Activated T-cell treated with anti-CD3 and anti-CD28 coated beads, Interleukin-2, amount 50 U/mL, for 72 hours (primary cell): ENCODE measurements around the gene ACTA2. TPM values are rescaled to one million over a fixed set of nuclear protein-coding genes. Genes with fewer than 3 reads are reported as not detected.

Source experiments
- ATAC-seq, 2 donors: fragments of 150-1000 bp; cut with Tn5 transposase; replicated peaks in 1 of 2; 2 replicates each; pipeline ENCODE4 v1.10.0; 2021; ENCODE audit warnings: moderate library complexity in 2 of 2, mild to moderate bottlenecking in 1 of 2
- DNase-seq, 2 donors: peaks; one replicate each; pipeline ENCODE4 v3.0.0; 2021 to 2022; ENCODE audit warnings: mixed read lengths in 1 of 2
- H3K27ac Mint-ChIP-seq: one replicate; pipeline ENCODE4 v1.8.0; 2022; ENCODE audit warnings: mild to moderate bottlenecking, moderate library complexity, mixed read lengths
- H3K27me3 Mint-ChIP-seq: one replicate; pipeline ENCODE4 v1.8.0; 2022; ENCODE audit warnings: low read depth, mixed read lengths
- H3K36me3 Mint-ChIP-seq, 2 donors: one replicate each; pipeline ENCODE4 v1.8.0; 2022; ENCODE audit warnings: mixed read lengths in 2 of 2, mild to moderate bottlenecking in 1 of 2; ENCODE audit not compliant: insufficient read depth in 2 of 2
- H3K4me1 Mint-ChIP-seq: one replicate; pipeline ENCODE4 v1.8.0; 2022; ENCODE audit warnings: low read depth, mixed read lengths
- H3K4me3 Mint-ChIP-seq, 2 donors: one replicate each; pipeline ENCODE4 v1.8.0; 2022; ENCODE audit warnings: mild to moderate bottlenecking in 2 of 2, mixed read lengths in 2 of 2, moderate library complexity in 2 of 2
- H3K9me3 Mint-ChIP-seq, 2 donors: one replicate each; pipeline ENCODE4 v1.8.0; 2022; ENCODE audit warnings: mixed read lengths in 2 of 2
- total RNA-seq, 2 donors: library from RNA; stranded (reverse); gene quantifications; one replicate each; pipeline ENCODE4 v1.2.3, GENCODE V29; 2022

The ACTA2 gene
- total RNA-seq: 10 to 100 TPM; 60.7 to 76.9 TPM

DNA sequence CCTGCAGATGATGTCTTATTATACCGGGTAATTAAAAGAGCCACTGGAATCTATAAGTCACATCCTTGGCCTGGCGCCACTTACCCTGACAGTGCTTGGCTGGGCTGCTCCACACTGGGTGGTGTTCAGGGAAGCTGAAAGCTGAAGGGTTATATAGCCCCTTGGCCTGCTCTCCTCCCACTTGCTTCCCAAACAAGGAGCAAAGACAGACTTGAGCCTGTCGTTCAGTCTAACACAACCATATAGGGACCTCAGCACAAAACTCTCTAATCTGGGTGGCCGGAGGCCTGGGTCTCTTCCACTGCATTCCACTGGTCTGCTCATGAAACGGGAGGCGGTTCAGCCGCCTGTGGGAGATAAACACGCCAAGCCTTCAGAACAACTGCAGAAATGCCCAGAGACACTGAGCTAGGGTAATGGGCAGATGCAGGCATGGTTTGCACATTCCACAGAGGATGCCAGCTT, at the start of gene ACTA2:
Gene ACTA2, minus strand, starts transcription at position 127 of the 465 bp plus-strand sequence. CDS start 3,843 bp downstream, outside the sequence.
- Mint-ChIP-seq H3K36me3 (no peaks in the 10 kb centered on the region), H3K4me1 (peaks cover 4% of the 10 kb centered on the region), H3K27me3 (no peaks in the 10 kb centered on the region), H3K4me3 (no peak within 1 kb of the TSS), H3K9me3 (no peaks in the 10 kb centered on the region), H3K27ac (no peak within 1 kb of the TSS)
- ATAC-seq: no peak
- no peak for DNase-seq

DNA sequence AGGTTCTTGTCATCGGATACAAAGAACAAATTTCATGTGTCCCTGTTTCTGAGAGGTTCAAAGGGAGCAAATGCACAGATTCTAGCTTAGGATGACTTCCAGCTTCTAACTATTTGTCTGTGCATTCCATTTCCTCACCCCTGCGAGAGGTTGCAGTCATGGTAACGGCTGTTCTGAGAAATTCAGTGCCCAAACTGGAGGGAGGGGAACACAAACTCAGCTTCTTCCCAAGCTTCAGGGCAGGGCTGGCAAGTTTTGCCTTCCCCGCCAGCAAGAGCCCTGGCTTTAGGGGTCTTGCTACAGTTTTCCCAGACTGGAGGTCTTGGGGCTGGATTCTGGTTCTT, 49.1 kb upstream of the ACTA2 start:
- H3K36me3 Mint-ChIP-seq: peaks cover 10 to 30% of the 10 kb centered on the region in 2 donors
- no peaks in the 10 kb centered on the region for H3K27me3 Mint-ChIP-seq
- H3K27ac Mint-ChIP-seq: peak overlapping the region; percentile 97
- DNase-seq (no peak), ATAC-seq (peak; percentile 27 to 28)
- no peaks in the 10 kb centered on the region for H3K9me3 Mint-ChIP-seq
- peaks cover 68% of the 10 kb centered on the region for H3K4me1 Mint-ChIP-seq
- H3K4me3 Mint-ChIP-seq: peak overlapping the region; percentile 68 to 92

DNA sequence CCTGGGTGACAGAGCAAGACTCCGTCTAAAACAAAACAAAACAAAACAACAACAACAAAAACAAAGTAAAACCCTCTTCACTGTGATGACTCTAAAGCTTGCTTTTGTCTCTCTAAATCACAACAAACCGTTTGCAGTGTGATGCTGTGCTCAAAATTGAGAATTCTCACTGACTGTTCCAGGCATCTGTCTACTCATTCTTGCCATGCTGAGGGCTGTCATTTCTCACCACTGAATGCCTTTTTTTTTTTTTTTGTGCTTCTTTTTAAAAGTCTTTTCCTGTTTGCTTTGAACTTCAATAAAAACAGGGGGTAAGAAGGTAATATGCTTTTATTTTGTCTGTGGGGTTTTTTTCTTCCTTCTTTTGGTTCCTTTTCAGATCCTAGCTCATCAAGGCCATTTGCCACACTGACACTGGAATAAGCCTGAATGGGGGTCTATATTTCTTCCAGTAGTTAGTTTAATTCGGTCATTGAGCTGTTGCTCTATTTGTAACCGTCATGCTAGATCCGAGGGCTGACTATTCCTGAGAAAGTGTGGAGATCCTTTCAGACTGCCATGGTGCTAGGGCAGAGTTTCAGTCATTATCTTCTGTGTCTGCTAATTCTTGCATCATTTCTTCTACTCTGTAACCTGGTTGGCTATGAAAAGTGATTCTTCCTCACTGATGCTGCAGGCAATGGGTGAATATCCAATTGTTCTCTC, 48.6 kb upstream of the ACTA2 start:
- Mint-ChIP-seq H3K9me3 (no peaks in the 10 kb centered on the region), H3K4me3 (peak overlapping the region; percentile 68 to 92), H3K27me3 (no peaks in the 10 kb centered on the region), H3K36me3 (peaks cover 10 to 28% of the 10 kb centered on the region in 2 donors), H3K4me1 (peaks cover 73% of the 10 kb centered on the region), H3K27ac (peak overlapping the region; percentile 97)
- peak; percentile 52 to 53 for DNase-seq
- peak; percentile 82 to 84 for ATAC-seq

DNA sequence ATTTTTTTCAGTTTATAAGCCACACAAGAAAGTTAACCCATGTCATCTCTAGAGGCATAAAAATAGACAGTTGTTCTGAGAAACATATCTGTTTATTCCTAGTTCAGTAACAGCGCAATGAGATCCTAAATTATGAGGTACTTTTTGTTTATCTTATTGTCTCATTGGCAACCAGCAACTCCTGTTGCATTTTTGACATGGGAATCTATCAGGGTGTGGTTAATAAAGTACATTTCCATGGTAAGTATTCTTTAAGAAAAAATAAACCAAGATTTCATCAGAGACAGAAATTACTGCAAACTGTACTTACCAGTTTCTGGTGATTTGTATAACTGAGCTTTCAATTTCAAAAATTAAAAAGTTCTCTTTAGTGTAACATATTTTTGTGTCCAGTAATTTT, 47.1 kb upstream of the ACTA2 start:
- Mint-ChIP-seq H3K4me3 (peak overlapping the region; percentile 68 to 92), H3K27ac (peak overlapping the region; percentile 97), H3K27me3 (no peaks in the 10 kb centered on the region), H3K36me3 (peaks cover 11 to 29% of the 10 kb centered on the region in 2 donors), H3K9me3 (no peaks in the 10 kb centered on the region), H3K4me1 (peaks cover 86% of the 10 kb centered on the region)
- ATAC-seq (no peak), DNase-seq (no peak)

DNA sequence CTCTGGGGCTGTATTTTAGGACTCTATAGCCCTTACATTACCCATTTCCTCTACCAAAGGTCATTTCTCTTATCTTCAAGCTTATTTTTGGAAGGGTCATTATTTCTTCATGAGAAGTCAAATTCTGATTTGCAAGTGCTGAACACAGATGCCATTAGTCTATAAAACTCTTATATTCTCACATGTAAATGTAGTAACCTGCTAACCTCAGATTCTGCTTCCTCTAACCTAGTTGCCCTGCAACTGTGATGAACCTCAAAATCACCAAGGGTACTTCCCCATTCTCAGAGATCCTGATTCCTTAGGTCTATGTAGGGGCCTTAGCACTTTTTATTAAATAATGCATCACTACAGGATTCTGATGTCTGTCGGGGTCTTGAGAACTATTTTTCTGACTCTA, 44.4 kb upstream of the ACTA2 start:
- Mint-ChIP-seq H3K27ac (peak overlapping the region; percentile 55), H3K27me3 (no peaks in the 10 kb centered on the region), H3K4me3 (peak overlapping the region; percentile 35 to 64), H3K36me3 (peaks cover 14 to 25% of the 10 kb centered on the region in 2 donors), H3K4me1 (peaks cover 72% of the 10 kb centered on the region), H3K9me3 (no peaks in the 10 kb centered on the region)
- DNase-seq (no peak), ATAC-seq (no peak)

DNA sequence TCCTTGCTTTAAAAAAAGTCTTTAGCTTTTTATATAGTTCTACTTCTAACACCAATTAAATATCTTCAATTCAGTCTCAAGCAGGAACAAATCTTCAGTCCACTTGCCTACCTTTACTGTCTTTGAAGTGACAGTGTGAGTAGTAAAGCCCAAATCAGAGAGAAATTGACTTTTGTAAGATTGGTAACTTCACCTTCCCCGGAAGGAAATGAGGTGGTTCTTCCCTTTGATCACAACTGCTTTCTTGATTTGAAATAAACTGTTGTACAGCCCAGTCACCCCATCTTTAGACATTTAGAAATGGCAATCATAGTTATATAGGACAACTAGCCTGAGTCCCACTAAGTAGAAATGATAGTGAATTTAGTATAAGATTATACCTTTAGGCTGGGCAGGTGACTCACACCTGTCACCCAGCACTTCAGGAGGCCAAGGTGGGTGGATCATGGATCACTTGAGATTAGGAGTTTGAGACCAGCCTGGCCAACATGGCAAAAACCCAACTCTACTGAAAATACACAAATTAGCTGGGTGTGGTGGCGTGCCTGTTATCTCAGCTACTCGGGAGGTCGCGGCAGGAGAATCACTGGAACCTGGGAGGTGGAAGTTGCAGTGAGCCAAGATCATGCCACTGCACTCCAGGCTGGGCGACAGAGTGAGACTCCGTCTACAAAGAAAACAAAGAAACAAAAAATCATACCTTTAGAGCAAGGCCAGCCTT, 42.7 kb upstream of the ACTA2 start:
- ATAC-seq (no peak), DNase-seq (no peak)
- H3K27me3 Mint-ChIP-seq: no peaks in the 10 kb centered on the region
- peak overlapping the region; percentile 98 for H3K27ac Mint-ChIP-seq
- H3K36me3 Mint-ChIP-seq: peaks cover 22 to 29% of the 10 kb centered on the region in 2 donors
- peaks cover 59% of the 10 kb centered on the region for H3K4me1 Mint-ChIP-seq
- peak overlapping the region; percentile 73 to 93 for H3K4me3 Mint-ChIP-seq
- no peaks in the 10 kb centered on the region for H3K9me3 Mint-ChIP-seq

DNA sequence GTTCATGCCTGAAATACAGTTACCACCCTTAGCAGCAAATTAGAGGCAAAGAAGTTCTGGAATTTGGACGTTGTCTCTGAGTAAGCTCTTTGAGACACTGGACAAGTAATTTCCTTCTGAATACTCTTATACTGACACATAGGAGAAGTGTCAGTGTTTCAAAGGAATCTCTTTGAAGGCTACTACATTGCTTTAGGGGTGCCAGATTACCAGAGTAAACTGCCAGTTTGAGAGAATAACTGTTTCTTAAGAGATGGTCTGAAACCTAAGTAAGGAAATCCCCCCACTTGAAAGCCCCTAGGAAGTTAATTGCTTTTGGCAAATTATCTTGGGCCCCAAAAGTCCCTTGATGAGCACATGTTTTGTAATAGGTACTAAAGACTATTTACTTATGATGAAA, 41.4 kb upstream of the ACTA2 start:
- Mint-ChIP-seq H3K27me3 (no peaks in the 10 kb centered on the region), H3K27ac (peak overlapping the region; percentile 94), H3K4me1 (peaks cover 59% of the 10 kb centered on the region), H3K36me3 (peaks cover 21 to 27% of the 10 kb centered on the region in 2 donors), H3K9me3 (no peaks in the 10 kb centered on the region), H3K4me3 (peak overlapping the region; percentile 73 to 90)
- ATAC-seq (no peak), DNase-seq (no peak)

DNA sequence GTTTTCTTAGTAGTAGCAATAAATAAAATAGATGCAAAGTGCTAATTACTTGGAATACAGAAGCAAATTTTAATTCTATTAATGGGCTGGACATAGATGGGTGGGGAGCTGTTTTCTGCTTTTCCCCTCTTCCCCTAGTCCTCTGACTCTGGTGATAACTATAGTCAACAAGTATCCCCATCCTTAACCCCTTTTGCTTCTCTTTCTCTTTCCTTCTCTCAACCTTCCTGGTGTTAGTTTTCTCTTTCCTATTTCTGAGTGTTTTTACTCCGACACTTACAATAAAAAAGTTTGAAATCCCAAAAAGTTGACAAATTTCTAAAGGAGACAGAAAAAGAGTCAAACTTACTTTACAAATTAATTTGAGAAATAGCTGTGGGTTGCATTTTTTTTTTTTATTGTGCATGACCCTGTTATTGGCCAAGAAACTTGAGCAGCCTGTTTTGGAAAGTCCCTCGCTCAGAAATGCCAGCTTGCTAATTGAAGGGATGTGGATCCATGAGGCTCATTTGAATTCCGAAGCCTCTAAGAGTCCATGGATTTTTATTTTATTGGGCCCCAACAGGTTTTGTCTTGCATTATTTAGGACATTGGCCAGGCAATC, 40.5 kb upstream of the ACTA2 start:
- Mint-ChIP-seq H3K36me3 (peaks cover 20 to 23% of the 10 kb centered on the region in 2 donors), H3K27ac (peak overlapping the region; percentile 100), H3K9me3 (no peaks in the 10 kb centered on the region), H3K4me3 (peak overlapping the region; percentile 82 to 100), H3K27me3 (no peaks in the 10 kb centered on the region), H3K4me1 (peaks cover 60% of the 10 kb centered on the region)
- DNase-seq (no peak), ATAC-seq (no peak)

DNA sequence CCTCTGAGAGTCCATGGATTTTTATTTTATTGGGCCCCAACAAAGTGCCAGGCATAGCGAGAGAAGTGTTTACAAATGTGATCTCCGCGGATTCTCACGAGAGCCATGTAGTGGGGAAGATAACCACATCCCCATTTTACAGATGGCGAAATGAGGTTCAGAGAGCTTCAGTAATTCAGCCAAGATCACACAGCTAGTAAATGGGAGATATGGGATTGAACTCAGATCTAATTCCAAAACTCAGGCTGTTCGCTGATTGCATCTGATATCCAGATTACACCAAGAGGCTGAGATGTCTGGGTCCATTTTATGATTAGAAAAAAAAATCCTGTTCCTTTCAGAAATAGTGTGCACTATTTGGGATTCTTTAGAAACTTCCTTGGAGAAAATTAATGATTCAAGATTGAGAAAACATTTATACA, 39.3 kb upstream of the ACTA2 start:
- no peaks in the 10 kb centered on the region for H3K27me3 Mint-ChIP-seq
- H3K27ac Mint-ChIP-seq: peak overlapping the region; percentile 96
- H3K36me3 Mint-ChIP-seq: peaks cover 23 to 27% of the 10 kb centered on the region in 2 donors
- H3K4me1 Mint-ChIP-seq: peaks cover 65% of the 10 kb centered on the region
- no peak for DNase-seq
- peak overlapping the region; percentile 89 to 92 for H3K4me3 Mint-ChIP-seq
- peak in 1 of 2 donors; percentile 1 for ATAC-seq
- no peaks in the 10 kb centered on the region for H3K9me3 Mint-ChIP-seq

DNA sequence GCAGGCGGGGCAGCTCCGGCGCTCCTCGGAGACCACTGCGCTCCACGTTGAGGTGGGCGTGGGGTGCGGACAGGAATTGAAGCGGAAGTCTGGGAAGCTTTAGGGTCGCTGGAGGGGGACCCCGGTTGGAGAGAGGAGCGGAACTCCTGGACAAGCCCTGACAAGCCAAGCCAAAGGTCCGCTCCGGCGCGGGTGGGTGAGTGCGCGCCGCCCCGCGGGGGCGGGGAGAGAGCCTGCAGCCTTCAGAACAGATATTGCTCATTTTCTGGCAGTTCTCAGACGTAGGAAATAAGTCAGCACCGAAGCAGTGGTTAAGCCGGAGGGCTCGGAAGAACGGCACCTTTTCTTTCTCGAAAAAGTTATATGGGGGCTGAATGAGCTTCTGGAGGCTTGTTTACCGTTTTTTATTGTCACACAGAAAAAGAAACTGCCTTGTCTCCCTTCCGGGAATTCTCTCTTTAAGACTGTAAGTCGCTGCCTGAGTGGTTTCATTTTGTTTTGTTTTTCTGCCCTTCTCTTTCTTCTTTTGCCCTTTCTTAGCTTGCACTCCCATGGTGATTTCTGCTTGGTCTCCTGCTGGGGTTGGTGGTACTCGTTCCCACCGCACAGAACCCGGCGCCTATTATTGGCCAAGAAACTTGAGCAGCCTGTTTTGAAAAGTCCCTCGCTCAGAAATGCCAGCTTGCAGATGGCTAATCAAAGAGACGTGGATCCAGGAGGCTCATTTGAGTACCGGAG, 38.8 kb upstream of the ACTA2 start:
- Mint-ChIP-seq H3K4me1 (peaks cover 64% of the 10 kb centered on the region), H3K36me3 (peaks cover 26 to 31% of the 10 kb centered on the region in 2 donors), H3K9me3 (peaks cover 2 to 3% of the 10 kb centered on the region in 2 donors), H3K27ac (peak overlapping the region; percentile 96), H3K4me3 (peak overlapping the region; percentile 89 to 92), H3K27me3 (no peaks in the 10 kb centered on the region)
- ATAC-seq (peak; percentile 73 to 75), DNase-seq (peak; percentile 85 to 89)

DNA sequence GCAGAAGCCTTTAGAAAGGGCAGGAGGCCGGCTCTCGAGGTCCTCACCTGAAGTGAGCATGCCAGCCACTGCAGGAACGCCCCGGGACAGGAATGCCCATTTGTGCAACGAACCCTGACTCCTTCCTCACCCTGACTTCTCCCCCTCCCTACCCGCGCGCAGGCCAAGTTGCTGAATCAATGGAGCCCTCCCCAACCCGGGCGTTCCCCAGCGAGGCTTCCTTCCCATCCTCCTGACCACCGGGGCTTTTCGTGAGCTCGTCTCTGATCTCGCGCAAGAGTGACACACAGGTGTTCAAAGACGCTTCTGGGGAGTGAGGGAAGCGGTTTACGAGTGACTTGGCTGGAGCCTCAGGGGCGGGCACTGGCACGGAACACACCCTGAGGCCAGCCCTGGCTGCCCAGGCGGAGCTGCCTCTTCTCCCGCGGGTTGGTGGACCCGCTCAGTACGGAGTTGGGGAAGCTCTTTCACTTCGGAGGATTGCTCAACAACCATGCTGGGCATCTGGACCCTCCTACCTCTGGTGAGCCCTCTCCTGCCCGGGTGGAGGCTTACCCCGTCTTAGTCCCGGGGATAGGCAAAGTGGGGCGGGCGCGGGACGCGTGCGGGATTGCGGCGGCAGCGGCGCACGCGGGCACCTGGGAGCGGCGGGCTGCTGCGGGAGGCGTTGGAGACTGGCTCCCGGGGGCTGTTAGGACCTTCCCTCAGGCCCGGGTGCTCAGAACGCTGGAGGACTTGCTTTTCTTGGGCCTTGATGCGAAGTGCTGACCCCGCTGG, 38.0 kb upstream of the ACTA2 start, which contains the start of gene FAS:
Gene FAS, plus strand, starts transcription at position 415 of the 777 bp plus-strand sequence. Its CDS starts 79 bp downstream, at position 494.
- H3K4me3 Mint-ChIP-seq: peak within 1 kb of the TSS; percentile 89 to 92
- peaks cover 26 to 31% of the 10 kb centered on the region in 2 donors for H3K36me3 Mint-ChIP-seq
- H3K27me3 Mint-ChIP-seq: no peaks in the 10 kb centered on the region
- ATAC-seq (peak; percentile 86), DNase-seq (peak; percentile 88 to 90)
- H3K4me1 Mint-ChIP-seq: peaks cover 60% of the 10 kb centered on the region
- H3K27ac Mint-ChIP-seq: peak within 1 kb of the TSS; percentile 96
- peaks cover 3 to 4% of the 10 kb centered on the region in 2 donors for H3K9me3 Mint-ChIP-seq
